Transverse colon (tissue), 3 donors: ENCODE measurements around the gene LMF2.

ENCODE experiments used
- CTCF ChIP-seq, 5 experiments: fragments of 200-600 bp in 3 of 5; fragments of 450-650 bp in 2 of 5; sonication (generic) in 3 of 5; IDR thresholded peaks; 1 replicate in 2 of 5; 2 replicates in 3 of 5; pipeline ENCODE4 v1.5.1; 2016 to 2017; ENCODE audit warnings: antibody characterized with exemption in 5 of 5, inconsistent platforms in 3 of 5, mild to moderate bottlenecking in 2 of 5, moderate library complexity in 1 of 5
- EP300 ChIP-seq: sonication (generic); formaldehyde crosslinking; IDR thresholded peaks from one replicate; pipeline ENCODE4 v1.6.1; 2017; ENCODE audit warnings: antibody characterized with exemption, low read depth

- TF ChIP-seq CTCF (IDR thresholded peaks at IDR 0.05) (no peak), EP300 (no peak)
Observed at GRCh38 chr22:50483106-50483505, 24.4 kb downstream of the LMF2 start.
